DOHH2 (cell line): ENCODE measurements around the gene C2.

Experiments used
- H3F3A ChIP-seq: fragments of 200-600 bp; sonication (generic), shearing (Covaris generic); 2 replicates; pipeline ENCODE4 v1.6.0; 2016; ENCODE audit warnings: antibody characterized with exemption, mild to moderate bottlenecking; ENCODE audit not compliant: control insufficient read depth, insufficient read depth
- H3K27ac ChIP-seq: fragments of 200-600 bp; sonication (generic); 2 replicates; pipeline ENCODE4 v1.5.1; 2014; ENCODE audit warnings: low read depth, mild to moderate bottlenecking, low read length, moderate library complexity
- H3K27me3 ChIP-seq: fragments of 200-600 bp; sonication (generic); 2 replicates; pipeline ENCODE4 v1.6.1; 2014; ENCODE audit warnings: mild to moderate bottlenecking, low read length, mixed read lengths; ENCODE audit not compliant: control insufficient read depth
- H3K36me3 ChIP-seq: fragments of 200-600 bp; sonication (generic); 2 replicates; pipeline ENCODE4 v1.6.1; 2014; ENCODE audit warnings: mild to moderate bottlenecking, low read length, moderate library complexity, mixed read lengths; ENCODE audit not compliant: control insufficient read depth
- H3K4me1 ChIP-seq: fragments of 200-600 bp; sonication (generic); 2 replicates; pipeline ENCODE4 v1.6.1; 2014; ENCODE audit warnings: mild to moderate bottlenecking, low read length, mixed read lengths; ENCODE audit not compliant: control insufficient read depth
- H3K4me2 ChIP-seq: fragments of 200-600 bp; sonication (generic); 2 replicates; pipeline ENCODE4 v1.6.0; 2014; ENCODE audit warnings: mild to moderate bottlenecking, low read length, moderate library complexity
- H3K4me3 ChIP-seq: fragments of 200-600 bp; sonication (generic); 2 replicates; pipeline ENCODE4 v1.5.1; 2014; ENCODE audit warnings: mild to moderate bottlenecking, low read length, mixed read lengths
- H3K79me2 ChIP-seq: fragments of 200-600 bp; sonication (generic); 2 replicates; pipeline ENCODE4 v1.6.1; 2014; ENCODE audit warnings: mild to moderate bottlenecking, low read length, mixed read lengths; ENCODE audit not compliant: control insufficient read depth
- H3K9me2 ChIP-seq: fragments of 200-600 bp; sonication (generic); replicated peaks from 2 replicates; pipeline ENCODE4 v1.6.1; 2014; ENCODE audit warnings: mild to moderate bottlenecking, low read length, mixed read lengths; ENCODE audit not compliant: control insufficient read depth
- H3K9me3 ChIP-seq: fragments of 200-600 bp; sonication (generic); 2 replicates; pipeline ENCODE4 v1.6.1; 2014; ENCODE audit warnings: antibody characterized with exemption, low read length, mixed read lengths; ENCODE audit not compliant: control insufficient read depth, insufficient read depth
- H4K20me1 ChIP-seq: fragments of 200-600 bp; sonication (generic); 2 replicates; pipeline ENCODE4 v1.6.0; 2014; ENCODE audit warnings: low read depth, mild to moderate bottlenecking, antibody characterized with exemption, low read length, moderate library complexity; ENCODE audit not compliant: control insufficient read depth, insufficient read depth
- CTCF ChIP-seq: fragments of 200-600 bp; sonication (generic); IDR thresholded peaks from one replicate; pipeline ENCODE4 v1.5.1; 2014; ENCODE audit warnings: antibody characterized with exemption, mild to moderate bottlenecking, low read depth, low read length; ENCODE audit not compliant: poor library complexity, severe bottlenecking
- EZH2phosphoT487 ChIP-seq: fragments of 200-600 bp; sonication (generic); IDR thresholded peaks from 2 replicates; pipeline ENCODE4 v1.6.1; 2017; ENCODE audit warnings: borderline replicate concordance, mild to moderate bottlenecking, antibody characterized with exemption, low read length, moderate library complexity, mixed read lengths

The C2 gene

GRCh38 chr6:31899215-31899614 is 28.3 kb upstream of the C2 start:
- H3K79me2 ChIP-seq, result peaks cover 40% of the 10 kb centered on the region
- no peaks in the 10 kb centered on the region for H4K20me1 ChIP-seq
- no peaks in the 10 kb centered on the region for H3K9me3 ChIP-seq
- peaks cover 40% of the 10 kb centered on the region for H3K4me1 ChIP-seq
- H3K9me2 ChIP-seq, result no peaks in the 10 kb centered on the region
- no peak overlapping the region for H3K27ac ChIP-seq
- 0 out of 2 replicates have a peak, but pooled peaks cover 3% of the 10 kb centered on the region for H3K27me3 ChIP-seq
- peaks cover 17% of the 10 kb centered on the region for H3F3A ChIP-seq
- TF ChIP-seq CTCF (no peak), EZH2phosphoT487 (no peak)
- H3K4me2 ChIP-seq, result peak overlapping the region; percentile 85
- peak overlapping the region; percentile 18; the same call in 1 of the 2 replicates for H3K4me3 ChIP-seq
- H3K36me3 ChIP-seq, result peaks cover 27% of the 10 kb centered on the region

- Histone ChIP-seq H3K36me3 (peaks cover 20% of the 10 kb centered on the region), H3K4me3 (no peak overlapping the region), H3K79me2 (peaks cover 40% of the 10 kb centered on the region), H3F3A (peaks cover 17% of the 10 kb centered on the region), H3K4me1 (peaks cover 40% of the 10 kb centered on the region), H3K27me3 (0 out of 2 replicates have a peak, but pooled peaks cover 7% of the 10 kb centered on the region), H3K4me2 (peak overlapping the region; percentile 85), H4K20me1 (no peaks in the 10 kb centered on the region), H3K9me3 (no peaks in the 10 kb centered on the region), H3K27ac (no peak overlapping the region), H3K9me2 (no peaks in the 10 kb centered on the region)
- TF ChIP-seq CTCF, result no peak
- no peak for TF ChIP-seq EZH2phosphoT487
Measured at GRCh38 chr6:31899882-31900722, 27.4 kb upstream of the C2 start.

- peaks cover 40% of the 10 kb centered on the region for H3K4me1 ChIP-seq
- peaks cover 17% of the 10 kb centered on the region for H3F3A ChIP-seq
- H3K4me2 ChIP-seq, result peak overlapping the region; percentile 65
- peaks cover 11% of the 10 kb centered on the region for H3K36me3 ChIP-seq
- H3K9me2 ChIP-seq, result no peaks in the 10 kb centered on the region
- peaks cover 11% of the 10 kb centered on the region for H3K27me3 ChIP-seq
- no peaks in the 10 kb centered on the region for H4K20me1 ChIP-seq
- peaks cover 40% of the 10 kb centered on the region for H3K79me2 ChIP-seq
- no peak for TF ChIP-seq EZH2phosphoT487
- no peaks in the 10 kb centered on the region for H3K9me3 ChIP-seq
- peak overlapping the region; percentile 70 for H3K4me3 ChIP-seq
- H3K27ac ChIP-seq, result 0 out of 2 replicates have a peak overlapping the region, but pooled peaks have one; percentile 33
Measured at GRCh38 chr6:31900917-31901414, 26.6 kb upstream of the C2 start.
